Subcutaneous abdominal adipose tissue (tissue), 5 donors: ENCODE measurements around the gene MIGA2.
A peak's percentile ranks its signal among the peaks of the same experiment; 100 is the strongest.

ENCODE experiments used
- H3K27ac ChIP-seq: one replicate; pipeline ENCODE4 v1.7.0; 2013; ENCODE audit warnings: low read depth, mild to moderate bottlenecking, inconsistent platforms, low read length, moderate library complexity
- H3K27me3 ChIP-seq, 5 donors: one replicate each; pipeline ENCODE4 v1.7.0; 2013; ENCODE audit warnings: low read length in 5 of 5, inconsistent platforms in 1 of 5; ENCODE audit not compliant: control insufficient read depth in 5 of 5, insufficient read depth in 4 of 5
- H3K36me3 ChIP-seq, 5 donors: one replicate each; pipeline ENCODE4 v1.7.0; 2013; ENCODE audit warnings: low read length in 5 of 5; ENCODE audit not compliant: control insufficient read depth in 5 of 5, insufficient read depth in 5 of 5
- H3K4me1 ChIP-seq, 5 donors: one replicate each; pipeline ENCODE4 v1.7.0; 2013; ENCODE audit warnings: low read length in 5 of 5, mild to moderate bottlenecking in 3 of 5, moderate library complexity in 1 of 5; ENCODE audit not compliant: control insufficient read depth in 5 of 5, insufficient read depth in 5 of 5
- H3K4me3 ChIP-seq, 5 donors: one replicate each; pipeline ENCODE4 v1.7.0; 2013; ENCODE audit warnings: low read length in 5 of 5, low read depth in 1 of 5
- H3K9ac ChIP-seq, 5 donors: one replicate each; pipeline ENCODE4 v1.7.0; 2013; ENCODE audit warnings: low read length in 5 of 5, mild to moderate bottlenecking in 4 of 5, moderate library complexity in 3 of 5
- H3K9me3 ChIP-seq, 5 donors: one replicate each; pipeline ENCODE4 v1.7.0; 2013; ENCODE audit warnings: low read length in 5 of 5; ENCODE audit not compliant: control insufficient read depth in 5 of 5
- donor health status: healthy.
- donor health status: healthy.
- donor health status: healthy.
- donor health status: healthy.
- donor health status: healthy.

Gene MIGA2

GRCh38 chr9:129023036-129023907 lies 13.2 kb upstream of the MIGA2 start:
- Histone ChIP-seq H3K9ac (no peak overlapping the region), H3K27me3 (no peaks in the 10 kb centered on the region), H3K4me1 (peaks cover 4 to 28% (median 21%) of the 10 kb centered on the region in 5 donors), H3K9me3 (no peaks in the 10 kb centered on the region), H3K36me3 (peaks cover 0 to 5% (median 0%) of the 10 kb centered on the region in 5 donors), H3K27ac (no peak overlapping the region), H3K4me3 (no peak overlapping the region)

DNA sequence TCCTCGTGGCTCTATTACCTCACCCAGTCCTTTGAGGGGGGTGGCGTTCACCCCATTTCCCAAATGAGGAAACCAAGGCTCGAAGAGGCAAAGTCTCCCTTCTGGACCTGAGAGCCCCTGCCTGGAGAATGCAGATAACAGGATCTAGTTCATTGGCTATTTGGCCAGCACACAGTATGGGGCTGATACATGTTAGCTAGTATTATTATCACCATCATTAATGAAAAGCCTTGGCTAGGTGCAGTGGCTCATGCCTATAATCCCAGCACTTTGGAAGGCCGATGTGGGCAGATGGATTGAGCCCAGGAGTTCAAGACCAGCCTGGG lies 12.6 kb upstream of the MIGA2 start:
- Histone ChIP-seq H3K9me3 (no peaks in the 10 kb centered on the region), H3K4me1 (peaks cover 4 to 28% (median 22%) of the 10 kb centered on the region in 5 donors), H3K36me3 (peaks cover 0 to 2% (median 0%) of the 10 kb centered on the region in 5 donors), H3K27ac (no peak overlapping the region), H3K9ac (no peak overlapping the region), H3K4me3 (no peak overlapping the region), H3K27me3 (no peaks in the 10 kb centered on the region)

DNA sequence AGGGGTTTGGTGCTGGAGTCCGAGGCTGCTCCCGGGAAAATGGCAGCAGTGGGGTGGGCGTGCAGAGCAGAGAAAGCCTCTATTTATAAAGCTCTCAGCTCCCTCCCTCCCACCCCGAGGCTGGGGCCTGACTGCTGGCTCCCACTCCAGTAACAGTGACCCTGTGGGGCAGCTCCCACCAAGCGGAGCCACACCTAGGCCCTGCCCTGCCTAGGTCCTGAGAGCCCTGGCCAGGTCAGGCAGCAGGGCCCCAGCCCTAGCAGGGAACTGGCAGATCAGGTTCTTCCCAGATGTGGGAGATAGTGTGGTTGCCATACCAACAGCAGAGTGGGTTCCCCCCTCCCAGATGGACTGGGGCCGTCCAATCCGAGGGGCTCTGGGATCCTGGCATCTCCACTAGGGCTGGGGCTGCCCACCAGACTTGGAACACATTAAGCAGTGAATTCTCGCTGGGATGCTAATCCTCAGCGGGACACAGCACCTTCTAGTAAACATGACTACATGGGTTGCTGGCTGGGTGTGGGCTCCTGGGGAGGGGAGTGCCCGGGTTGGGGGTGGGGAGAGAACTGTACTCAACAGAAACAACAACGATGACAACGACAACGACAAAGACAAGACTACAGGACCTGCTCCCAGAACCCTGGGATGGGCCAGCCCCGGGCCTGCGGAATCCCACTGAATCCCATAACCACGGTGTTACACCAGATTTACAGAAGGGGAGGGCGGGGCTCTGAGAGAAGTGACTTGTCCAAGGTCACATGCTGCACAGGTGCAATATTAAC lies 9.8 kb upstream of the MIGA2 start:
- Histone ChIP-seq H3K9me3 (no peaks in the 10 kb centered on the region), H3K36me3 (no peaks in the 10 kb centered on the region), H3K4me1 (peaks cover 4 to 30% (median 24%) of the 10 kb centered on the region in 5 donors), H3K9ac (peak overlapping the region; percentile 26 to 87 (median 76)), H3K27me3 (no peaks in the 10 kb centered on the region), H3K4me3 (peak overlapping the region in 4 of 5 donors; percentile 49 to 82 (median 73)), H3K27ac (no peak overlapping the region)

DNA sequence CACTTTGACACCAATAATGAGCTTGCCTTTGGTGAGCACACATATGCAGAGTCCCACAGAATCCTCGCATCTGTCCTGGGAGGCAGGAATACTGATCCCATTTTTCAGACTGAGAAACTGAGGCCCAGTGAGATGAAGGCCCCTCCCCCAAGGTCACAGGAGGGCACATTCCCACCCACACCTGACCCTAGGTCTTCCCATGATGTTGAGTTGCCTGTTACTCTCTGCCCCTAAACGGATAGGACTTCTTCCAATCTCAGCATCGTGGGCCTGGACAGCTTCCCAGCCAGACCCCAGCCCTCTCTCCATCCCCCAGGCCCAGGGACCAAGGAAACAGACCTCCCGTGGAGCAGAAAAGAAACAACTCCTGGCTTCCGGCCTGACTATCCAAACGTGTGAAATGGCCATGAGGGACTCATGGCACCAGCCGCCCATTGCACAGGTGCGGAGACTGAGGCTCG lies 9.2 kb upstream of the MIGA2 start:
- H3K27me3 ChIP-seq, result no peaks in the 10 kb centered on the region
- no peaks in the 10 kb centered on the region for H3K36me3 ChIP-seq
- peaks cover 4 to 30% (median 24%) of the 10 kb centered on the region in 5 donors for H3K4me1 ChIP-seq
- no peak overlapping the region for H3K27ac ChIP-seq
- H3K4me3 ChIP-seq, result peak overlapping the region; percentile 49 to 92 (median 78)
- H3K9me3 ChIP-seq, result no peaks in the 10 kb centered on the region
- peak overlapping the region; percentile 26 to 93 (median 83) for H3K9ac ChIP-seq

DNA sequence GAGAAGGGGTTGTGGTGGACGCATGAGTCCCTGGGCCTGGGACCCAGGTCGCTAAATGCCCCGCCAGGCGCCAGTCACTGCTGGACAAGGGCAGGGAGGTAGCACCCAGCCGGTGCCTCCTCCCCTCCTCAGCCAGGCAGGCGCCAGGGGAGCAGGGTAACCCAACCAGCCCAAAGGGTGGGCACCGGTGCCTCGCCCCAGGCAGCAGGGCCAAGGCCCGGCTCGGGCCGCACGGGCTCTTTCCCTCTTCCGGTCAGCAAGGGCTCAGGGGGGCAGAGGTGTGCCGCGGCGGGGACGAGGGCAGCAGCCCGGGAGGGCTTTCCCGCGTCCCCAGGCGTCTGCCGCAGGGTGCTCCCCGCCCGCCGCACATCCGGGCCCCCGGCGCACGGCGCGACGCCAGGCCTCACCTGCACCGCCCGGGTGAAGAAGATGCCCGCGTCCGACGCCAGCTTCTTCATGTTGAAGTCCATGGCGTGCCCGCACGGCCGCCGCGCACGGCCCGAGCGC lies 8.7 kb upstream of the MIGA2 start:
- peak overlapping the region; percentile 26 to 93 (median 83) for H3K9ac ChIP-seq
- no peaks in the 10 kb centered on the region for H3K9me3 ChIP-seq
- no peaks in the 10 kb centered on the region for H3K27me3 ChIP-seq
- H3K36me3 ChIP-seq, result no peaks in the 10 kb centered on the region
- peaks cover 4 to 30% (median 24%) of the 10 kb centered on the region in 5 donors for H3K4me1 ChIP-seq
- H3K4me3 ChIP-seq, result peak overlapping the region; percentile 49 to 92 (median 78)
- H3K27ac ChIP-seq, result no peak overlapping the region

DNA sequence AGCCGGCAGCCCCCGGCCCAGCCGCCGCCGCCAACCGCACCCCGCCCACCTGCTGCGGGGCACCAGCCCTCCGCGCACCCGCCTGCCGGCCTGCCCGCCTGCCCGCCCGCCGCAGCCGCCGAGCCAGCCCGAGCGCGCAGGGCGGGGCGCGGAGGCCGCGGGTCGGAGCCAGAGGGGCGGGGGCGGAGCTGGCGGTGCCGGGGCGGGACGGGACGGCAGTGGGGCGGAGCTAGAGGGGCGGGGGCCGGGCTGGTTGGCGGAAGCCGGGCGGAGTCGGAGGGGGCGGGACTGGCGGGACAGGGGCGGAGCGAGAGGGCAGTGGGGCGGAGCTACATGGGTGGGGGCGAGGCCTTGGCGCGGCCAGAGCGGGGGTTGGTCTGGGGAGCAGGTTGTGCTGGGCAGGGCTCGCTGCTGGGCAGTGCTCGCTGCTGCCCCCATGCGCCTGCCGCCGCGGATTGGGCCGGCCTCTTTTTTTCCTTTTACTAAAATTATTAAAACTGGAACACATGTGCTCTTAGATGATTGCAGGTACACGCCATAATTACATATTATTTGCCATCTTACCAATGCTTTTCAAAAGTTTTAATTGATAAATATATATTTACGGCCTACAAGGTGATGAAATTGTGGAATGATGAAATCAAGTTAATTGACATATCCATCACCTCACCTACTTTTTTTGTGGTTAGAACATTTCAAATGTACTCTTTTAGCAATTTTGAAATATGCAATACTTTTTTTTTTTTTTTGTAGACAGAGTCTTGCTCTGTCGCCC lies 8.0 kb upstream of the MIGA2 start, which contains the start of gene SH3GLB2:
Gene SH3GLB2, minus strand, starts transcription at position 140 of the 775 bp plus-strand sequence. CDS start 177 bp downstream, outside the sequence.
- Histone ChIP-seq H3K9me3 (no peaks in the 10 kb centered on the region), H3K4me3 (peak within 1 kb of the TSS; percentile 49 to 92 (median 78)), H3K27me3 (no peaks in the 10 kb centered on the region), H3K27ac (no peak within 1 kb of the TSS), H3K4me1 (peaks cover 4 to 29% (median 24%) of the 10 kb centered on the region in 5 donors), H3K9ac (peak within 1 kb of the TSS; percentile 26 to 93 (median 83)), H3K36me3 (no peaks in the 10 kb centered on the region)

- H3K4me3 ChIP-seq, result no peak overlapping the region
- no peaks in the 10 kb centered on the region for H3K27me3 ChIP-seq
- peaks cover 4 to 23% (median 18%) of the 10 kb centered on the region in 5 donors for H3K4me1 ChIP-seq
- H3K36me3 ChIP-seq, result no peaks in the 10 kb centered on the region
- H3K9me3 ChIP-seq, result no peaks in the 10 kb centered on the region
- H3K27ac ChIP-seq, result no peak overlapping the region
- H3K9ac ChIP-seq, result no peak overlapping the region
Measured at GRCh38 chr9:129030191-129030590, 6.2 kb upstream of the MIGA2 start.

DNA sequence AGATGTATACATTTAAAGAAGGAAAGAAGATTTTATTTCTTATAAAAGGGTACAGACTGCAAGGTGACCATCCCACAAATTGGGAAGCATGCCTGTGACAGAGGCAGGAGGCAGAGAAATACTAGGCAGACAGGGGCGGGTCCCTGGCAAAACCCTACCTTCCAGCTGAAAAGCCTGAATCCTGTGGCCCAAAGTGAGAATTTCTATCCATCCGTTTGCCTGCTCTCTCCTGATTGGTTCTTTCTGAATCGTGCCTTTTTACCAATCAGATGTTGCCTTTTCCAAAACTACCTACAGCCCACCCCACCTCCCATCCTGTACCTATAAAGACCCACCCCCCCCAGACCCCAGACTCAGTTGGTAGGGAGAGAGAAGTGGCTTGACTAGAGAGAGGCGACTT lies 4.9 kb upstream of the MIGA2 start:
- Histone ChIP-seq H3K9me3 (no peaks in the 10 kb centered on the region), H3K9ac (no peak overlapping the region), H3K4me3 (no peak overlapping the region)

GRCh38 chr9:129032541-129033159 lies 3.8 kb upstream of the MIGA2 start:
- Histone ChIP-seq H3K4me3 (no peak overlapping the region), H3K9ac (no peak overlapping the region), H3K27ac (no peak overlapping the region), H3K36me3 (no peaks in the 10 kb centered on the region), H3K27me3 (no peaks in the 10 kb centered on the region), H3K9me3 (no peaks in the 10 kb centered on the region), H3K4me1 (peaks cover 6 to 29% (median 20%) of the 10 kb centered on the region in 5 donors)

More for the DNA sequence above, 4.9 kb upstream of the MIGA2 start:
- no peak overlapping the region for H3K27ac ChIP-seq
- no peaks in the 10 kb centered on the region for H3K27me3 ChIP-seq
- H3K36me3 ChIP-seq, result no peaks in the 10 kb centered on the region
- H3K4me1 ChIP-seq, result peaks cover 4 to 29% (median 19%) of the 10 kb centered on the region in 5 donors
